HCT116 (cell line): ENCODE data around the gene ZFAND5. TPM values are rescaled to one million over a fixed set of nuclear protein-coding genes. Genes with fewer than 3 reads are reported as not detected.

Experiments
- ATAC-seq: fragments of 200-7000 bp; cut with Tn5 transposase; 2 replicates; pipeline ENCODE4 v1.9.1; 2020; ENCODE audit warnings: mild to moderate bottlenecking, moderate library complexity
- BruUV-seq: library from RNA; stranded (reverse); fragments of 400-500 nt; replicated peaks from 2 replicates; lab custom pipeline; 2021; lab: Mats Ljungman, UMichigan
- CTCF ChIA-PET: fragments of 300-600 bp; sonication (Branson Sonifier 250); formaldehyde crosslinking; loops from one replicate; lab custom pipeline; 2021; ENCODE audit warnings: antibody characterized with exemption; lab: Charles Lee
- POLR2A ChIA-PET: fragments of 300-600, 350-600 bp; sonication (Branson Sonifier 250); formaldehyde crosslinking; loops from one replicate; lab custom pipeline; 2021; ENCODE audit warnings: antibody characterized with exemption; lab: Charles Lee
- RAD21 ChIA-PET, 2 experiments: fragments of 300-600 bp; sonication (Branson Sonifier 250); formaldehyde crosslinking; loops; one replicate each; lab custom pipeline; 2023; ENCODE audit warnings: low total read pairs in 2 of 2; ENCODE audit not compliant: uncharacterized antibody in 2 of 2, unreplicated experiment in 2 of 2, low non-redundant PET in 1 of 2; lab: Charles Lee
- DNase-seq: peaks from one replicate; pipeline ENCODE4 v3.0.0-alpha.2; 2010; ENCODE audit warnings: low read depth, low spot score
- H2AFZ ChIP-seq: fragments of 200-600 bp; shearing (Covaris generic), sonication (generic); 2 replicates; pipeline ENCODE4 v1.6.1; 2017; ENCODE audit warnings: low read depth, mixed run types, mixed read lengths, antibody characterized with exemption, low read length; ENCODE audit not compliant: poor library complexity, severe bottlenecking
- H3K27ac ChIP-seq: 2 replicates; pipeline ENCODE4 v1.5.1; 2012; ENCODE audit warnings: low read depth, low read length
- H3K27me3 ChIP-seq: fragments of 200-600 bp; sonication (generic); 2 replicates; pipeline ENCODE4 v1.6.1; 2016; ENCODE audit warnings: mixed run types, low read length, mixed read lengths; ENCODE audit not compliant: insufficient read depth
- H3K36me3 ChIP-seq, 2 experiments: fragments of 200-500 bp in 1 of 2; fragments of 200-600 bp in 1 of 2; sonication (Bioruptor generic) in 1 of 2; sonication (generic) in 1 of 2; 2 replicates each; pipeline versions ENCODE4 v1.5.1 to v1.6.1; 2014 to 2016; ENCODE audit warnings: low read length in 2 of 2, inconsistent platforms in 1 of 2, mixed read lengths in 1 of 2, mixed run types in 1 of 2; ENCODE audit not compliant: insufficient read depth in 2 of 2, control insufficient read depth in 1 of 2
- H3K4me1 ChIP-seq, 2 experiments: fragments of 200-600 bp in 1 of 2; sonication (generic) in 1 of 2; 2 replicates each; pipeline versions ENCODE4 v1.5.1 to v1.6.1; 2012 to 2017; ENCODE audit warnings: low read length in 2 of 2, inconsistent platforms in 1 of 2, mild to moderate bottlenecking in 1 of 2, mixed read lengths in 1 of 2, mixed run types in 1 of 2, moderate library complexity in 1 of 2; ENCODE audit not compliant: insufficient read depth in 2 of 2, control insufficient read depth in 1 of 2
- H3K4me2 ChIP-seq: fragments of 200-600 bp; sonication (generic); 2 replicates; pipeline ENCODE4 v1.6.1; 2017; ENCODE audit warnings: mixed run types, low read length, mixed read lengths
- H3K4me3 ChIP-seq, 2 experiments: fragments of 200-600 bp in 1 of 2; sonication (generic) in 1 of 2; replicated peaks in 1 of 2; 2 replicates each; pipeline ENCODE4 v1.5.1; 2011 to 2016; ENCODE audit warnings: low read length in 2 of 2, control low read depth in 1 of 2, low read depth in 1 of 2, mild to moderate bottlenecking in 1 of 2, mixed read lengths in 1 of 2, mixed run types in 1 of 2
- H3K79me2 ChIP-seq: fragments of 200-600 bp; sonication (generic); 2 replicates; pipeline ENCODE4 v1.6.1; 2017; ENCODE audit warnings: mild to moderate bottlenecking, mixed run types, low read length, moderate library complexity, mixed read lengths; ENCODE audit not compliant: insufficient read depth
- H3K9ac ChIP-seq: fragments of 200-600 bp; sonication (generic); 2 replicates; pipeline ENCODE4 v1.6.1; 2016; ENCODE audit warnings: low read length, mixed read lengths
- H3K9me2 ChIP-seq: fragments of 200-600 bp; sonication (generic), shearing (Covaris generic); 2 replicates; pipeline ENCODE4 v1.6.1; 2017; ENCODE audit warnings: mixed run types, mild to moderate bottlenecking, moderate library complexity; ENCODE audit not compliant: insufficient read depth
- H3K9me3 ChIP-seq, 2 experiments: fragments of 200-500 bp in 1 of 2; fragments of 200-600 bp in 1 of 2; sonication (Bioruptor generic) in 1 of 2; sonication (generic) in 1 of 2; 2 replicates each; pipeline ENCODE4 v1.6.1; 2014 to 2017; ENCODE audit warnings: low read length in 2 of 2, mixed read lengths in 2 of 2, inconsistent platforms in 1 of 2, low read depth in 1 of 2, mild to moderate bottlenecking in 1 of 2, mixed run types in 1 of 2, moderate library complexity in 1 of 2; ENCODE audit not compliant: control insufficient read depth in 1 of 2, insufficient read depth in 1 of 2
- H4K20me1 ChIP-seq: fragments of 200-600 bp; sonication (generic), shearing (Covaris generic); 2 replicates; pipeline ENCODE4 v1.6.1; 2017; ENCODE audit warnings: mixed run types, mild to moderate bottlenecking, moderate library complexity; ENCODE audit not compliant: insufficient read depth
- CEBPB ChIP-seq: IDR thresholded peaks from 2 replicates; pipeline ENCODE4 v1.6.1; 2012; ENCODE audit warnings: low read depth
- EGR1 ChIP-seq: IDR thresholded peaks from 2 replicates; pipeline ENCODE4 v1.6.1; 2012; ENCODE audit warnings: low read depth
- ELF1 ChIP-seq: IDR thresholded peaks from 2 replicates; pipeline ENCODE4 v1.6.1; 2012; ENCODE audit warnings: low read depth, borderline replicate concordance
- EZH2 ChIP-seq: fragments of 200-600 bp; sonication (generic); IDR thresholded peaks from 2 replicates; pipeline ENCODE4 v1.6.1; 2017; ENCODE audit warnings: antibody characterized with exemption, mixed run types
- EZH2phosphoT487 ChIP-seq: fragments of 200-600 bp; IDR thresholded peaks from 2 replicates; pipeline ENCODE4 v1.6.1; 2018; ENCODE audit warnings: antibody characterized with exemption, borderline replicate concordance
- FOSL1 ChIP-seq: IDR thresholded peaks from 2 replicates; pipeline ENCODE4 v1.6.1; 2012; ENCODE audit warnings: low read depth
- JUND ChIP-seq: IDR thresholded peaks from 2 replicates; pipeline ENCODE4 v1.6.1; 2012
- POLR2A ChIP-seq: IDR thresholded peaks from 2 replicates; pipeline ENCODE4 v1.7.0; 2011; ENCODE audit warnings: borderline replicate concordance; ENCODE audit not compliant: insufficient read depth, insufficient read length; ENCODE audit errors: extremely low read depth
- RAD21 ChIP-seq: IDR thresholded peaks from 2 replicates; pipeline ENCODE4 v1.6.1; 2012; ENCODE audit warnings: low read depth, mild to moderate bottlenecking
- SIN3A ChIP-seq: IDR thresholded peaks from 2 replicates; pipeline ENCODE4 v1.6.1; 2012; ENCODE audit warnings: low read depth
- SRF ChIP-seq: IDR thresholded peaks from 2 replicates; pipeline ENCODE4 v1.6.1; 2012; ENCODE audit warnings: low read depth
- TCF7L2 ChIP-seq: IDR thresholded peaks from 2 replicates; pipeline ENCODE4 v1.7.0; 2011; ENCODE audit warnings: borderline replicate concordance, inconsistent platforms; ENCODE audit not compliant: insufficient read depth, insufficient read length; ENCODE audit errors: extremely low read depth
- YY1 ChIP-seq: IDR thresholded peaks from 2 replicates; pipeline ENCODE4 v1.6.1; 2011; ENCODE audit warnings: low read length, low read depth, moderate library complexity, mild to moderate bottlenecking; ENCODE audit not compliant: insufficient replicate concordance; ENCODE audit errors: extremely low read depth
- ZFX ChIP-seq: fragments of 450-650 bp; IDR thresholded peaks from 2 replicates; pipeline ENCODE4 v1.6.1; 2017
- intact Hi-C: fragments of 100-400 bp; cut with micrococcal nuclease; formaldehyde crosslinking; loops from 2 replicates; pipeline ENCODE4 v1.10.0; 2022
- total RNA-seq: library from RNA; stranded (reverse); gene quantifications from one replicate; pipeline ENCODE4 v1.2.1, GENCODE V29; 2021; ENCODE audit not compliant: unreplicated experiment
- TF ChIP-seq, protein P1 (sequence below): IDR thresholded peaks from 2 replicates; pipeline ENCODE4 v1.6.1; 2012; ENCODE audit warnings: low read depth
- TF ChIP-seq, protein P2 (sequence below): IDR thresholded peaks from 2 replicates; pipeline ENCODE4 v1.6.1; 2012
- TF ChIP-seq, protein P3 (sequence below): IDR thresholded peaks from 2 replicates; pipeline ENCODE4 v1.6.1; 2012
- TF ChIP-seq, protein P4 (sequence below), 3 experiments: fragments of 200-600 bp in 1 of 3; sonication (generic) in 1 of 3; IDR thresholded peaks in 2 of 3; conservative IDR thresholded peaks in 1 of 3; 2 replicates each; pipeline ENCODE4 v1.5.1; 2012 to 2017; ENCODE audit warnings: low read depth in 2 of 3, low read length in 2 of 3, antibody characterized with exemption in 1 of 3, borderline replicate concordance in 1 of 3, control low read depth in 1 of 3, mild to moderate bottlenecking in 1 of 3, mixed read lengths in 1 of 3, mixed run types in 1 of 3, moderate library complexity in 1 of 3; ENCODE audit not compliant: insufficient read depth in 1 of 3
- TF ChIP-seq, protein P5 (sequence below): IDR thresholded peaks from 2 replicates; pipeline ENCODE4 v1.6.1; 2011; ENCODE audit warnings: mild to moderate bottlenecking, low read length, moderate library complexity; ENCODE audit not compliant: insufficient replicate concordance; ENCODE audit errors: extremely low read depth

Gene ZFAND5
- total RNA-seq, 1 experiment from 2014 or later = 128 TPM

DNA sequence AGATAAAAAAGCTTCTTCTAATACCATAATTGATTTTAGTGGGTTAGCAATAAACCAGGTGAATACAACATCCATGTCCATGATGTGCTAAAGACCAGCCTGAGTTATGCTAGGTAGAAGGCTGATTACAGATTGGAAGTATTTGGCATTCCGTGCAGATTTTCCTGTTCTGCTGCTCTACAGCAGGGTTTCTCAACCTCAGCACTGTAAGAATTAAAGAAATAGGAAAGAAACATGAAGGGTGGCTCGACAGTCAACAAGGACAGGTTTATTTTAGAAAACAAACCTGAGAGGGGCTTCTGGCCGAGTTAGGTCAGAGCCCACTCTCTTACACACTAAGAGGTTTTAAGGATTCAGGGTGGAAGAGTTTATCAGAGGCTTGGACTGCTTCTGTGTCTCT lies 42.3 kb downstream of the ZFAND5 start:
- Histone ChIP-seq H3K4me1 (no peaks in the 10 kb centered on the region), H3K27me3 (no peaks in the 10 kb centered on the region), H4K20me1 (no peaks in the 10 kb centered on the region), H2AFZ (no peak overlapping the region), H3K36me3 (no peaks in the 10 kb centered on the region), H3K9me3 (no peaks in the 10 kb centered on the region), H3K79me2 (no peaks in the 10 kb centered on the region), H3K4me3 (no peak overlapping the region), H3K27ac (no peak overlapping the region), H3K9ac (no peak overlapping the region), H3K9me2 (no peaks in the 10 kb centered on the region), H3K4me2 (no peak overlapping the region)
- RAD21 ChIA-PET = no interaction called here
- intact Hi-C loops = no loop called here
- CTCF ChIA-PET = no interaction called here
- BruUV-seq = no TSS peak
- ATAC-seq (no peak), DNase-seq (no peak)
- POLR2A ChIA-PET = interaction anchor here (1.2 kb wide), 1 partner anchor 17 kb away, joined by 3 read pairs; no protein-coding TSS in a partner anchor
- no peak for TF ChIP-seq ZFX
- no peak for TF ChIP-seq EGR1
- no peak for TF ChIP-seq POLR2A
- no peak for TF ChIP-seq EZH2
- TF ChIP-seq EZH2phosphoT487 = no peak
- TF ChIP-seq, protein P1, sequence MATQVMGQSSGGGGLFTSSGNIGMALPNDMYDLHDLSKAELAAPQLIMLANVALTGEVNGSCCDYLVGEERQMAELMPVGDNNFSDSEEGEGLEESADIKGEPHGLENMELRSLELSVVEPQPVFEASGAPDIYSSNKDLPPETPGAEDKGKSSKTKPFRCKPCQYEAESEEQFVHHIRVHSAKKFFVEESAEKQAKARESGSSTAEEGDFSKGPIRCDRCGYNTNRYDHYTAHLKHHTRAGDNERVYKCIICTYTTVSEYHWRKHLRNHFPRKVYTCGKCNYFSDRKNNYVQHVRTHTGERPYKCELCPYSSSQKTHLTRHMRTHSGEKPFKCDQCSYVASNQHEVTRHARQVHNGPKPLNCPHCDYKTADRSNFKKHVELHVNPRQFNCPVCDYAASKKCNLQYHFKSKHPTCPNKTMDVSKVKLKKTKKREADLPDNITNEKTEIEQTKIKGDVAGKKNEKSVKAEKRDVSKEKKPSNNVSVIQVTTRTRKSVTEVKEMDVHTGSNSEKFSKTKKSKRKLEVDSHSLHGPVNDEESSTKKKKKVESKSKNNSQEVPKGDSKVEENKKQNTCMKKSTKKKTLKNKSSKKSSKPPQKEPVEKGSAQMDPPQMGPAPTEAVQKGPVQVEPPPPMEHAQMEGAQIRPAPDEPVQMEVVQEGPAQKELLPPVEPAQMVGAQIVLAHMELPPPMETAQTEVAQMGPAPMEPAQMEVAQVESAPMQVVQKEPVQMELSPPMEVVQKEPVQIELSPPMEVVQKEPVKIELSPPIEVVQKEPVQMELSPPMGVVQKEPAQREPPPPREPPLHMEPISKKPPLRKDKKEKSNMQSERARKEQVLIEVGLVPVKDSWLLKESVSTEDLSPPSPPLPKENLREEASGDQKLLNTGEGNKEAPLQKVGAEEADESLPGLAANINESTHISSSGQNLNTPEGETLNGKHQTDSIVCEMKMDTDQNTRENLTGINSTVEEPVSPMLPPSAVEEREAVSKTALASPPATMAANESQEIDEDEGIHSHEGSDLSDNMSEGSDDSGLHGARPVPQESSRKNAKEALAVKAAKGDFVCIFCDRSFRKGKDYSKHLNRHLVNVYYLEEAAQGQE = no peak
- TF ChIP-seq, protein P2, sequence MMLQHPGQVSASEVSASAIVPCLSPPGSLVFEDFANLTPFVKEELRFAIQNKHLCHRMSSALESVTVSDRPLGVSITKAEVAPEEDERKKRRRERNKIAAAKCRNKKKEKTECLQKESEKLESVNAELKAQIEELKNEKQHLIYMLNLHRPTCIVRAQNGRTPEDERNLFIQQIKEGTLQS = no peak
- TF ChIP-seq, protein P3, sequence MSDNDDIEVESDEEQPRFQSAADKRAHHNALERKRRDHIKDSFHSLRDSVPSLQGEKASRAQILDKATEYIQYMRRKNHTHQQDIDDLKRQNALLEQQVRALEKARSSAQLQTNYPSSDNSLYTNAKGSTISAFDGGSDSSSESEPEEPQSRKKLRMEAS = no peak
- no peak for TF ChIP-seq RAD21
- TF ChIP-seq ELF1 = no peak
- TF ChIP-seq CEBPB = no peak
- TF ChIP-seq TCF7L2 = no peak
- TF ChIP-seq YY1 = no peak
- no peak for TF ChIP-seq SRF
- TF ChIP-seq JUND = no peak
- TF ChIP-seq, protein P4, sequence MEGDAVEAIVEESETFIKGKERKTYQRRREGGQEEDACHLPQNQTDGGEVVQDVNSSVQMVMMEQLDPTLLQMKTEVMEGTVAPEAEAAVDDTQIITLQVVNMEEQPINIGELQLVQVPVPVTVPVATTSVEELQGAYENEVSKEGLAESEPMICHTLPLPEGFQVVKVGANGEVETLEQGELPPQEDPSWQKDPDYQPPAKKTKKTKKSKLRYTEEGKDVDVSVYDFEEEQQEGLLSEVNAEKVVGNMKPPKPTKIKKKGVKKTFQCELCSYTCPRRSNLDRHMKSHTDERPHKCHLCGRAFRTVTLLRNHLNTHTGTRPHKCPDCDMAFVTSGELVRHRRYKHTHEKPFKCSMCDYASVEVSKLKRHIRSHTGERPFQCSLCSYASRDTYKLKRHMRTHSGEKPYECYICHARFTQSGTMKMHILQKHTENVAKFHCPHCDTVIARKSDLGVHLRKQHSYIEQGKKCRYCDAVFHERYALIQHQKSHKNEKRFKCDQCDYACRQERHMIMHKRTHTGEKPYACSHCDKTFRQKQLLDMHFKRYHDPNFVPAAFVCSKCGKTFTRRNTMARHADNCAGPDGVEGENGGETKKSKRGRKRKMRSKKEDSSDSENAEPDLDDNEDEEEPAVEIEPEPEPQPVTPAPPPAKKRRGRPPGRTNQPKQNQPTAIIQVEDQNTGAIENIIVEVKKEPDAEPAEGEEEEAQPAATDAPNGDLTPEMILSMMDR (IDR thresholded peaks at IDR 0.05 in 2 of 3, conservative IDR thresholded peaks at IDR 0.05 in 1 of 3; ENCODE audit: borderline replicate concordance in 1 of 3, insufficient read depth in 1 of 3, low read depth in 2 of 3, low read length in 2 of 3) = no peak
- TF ChIP-seq SIN3A = no peak
- TF ChIP-seq FOSL1 = no peak
- TF ChIP-seq, protein P5, sequence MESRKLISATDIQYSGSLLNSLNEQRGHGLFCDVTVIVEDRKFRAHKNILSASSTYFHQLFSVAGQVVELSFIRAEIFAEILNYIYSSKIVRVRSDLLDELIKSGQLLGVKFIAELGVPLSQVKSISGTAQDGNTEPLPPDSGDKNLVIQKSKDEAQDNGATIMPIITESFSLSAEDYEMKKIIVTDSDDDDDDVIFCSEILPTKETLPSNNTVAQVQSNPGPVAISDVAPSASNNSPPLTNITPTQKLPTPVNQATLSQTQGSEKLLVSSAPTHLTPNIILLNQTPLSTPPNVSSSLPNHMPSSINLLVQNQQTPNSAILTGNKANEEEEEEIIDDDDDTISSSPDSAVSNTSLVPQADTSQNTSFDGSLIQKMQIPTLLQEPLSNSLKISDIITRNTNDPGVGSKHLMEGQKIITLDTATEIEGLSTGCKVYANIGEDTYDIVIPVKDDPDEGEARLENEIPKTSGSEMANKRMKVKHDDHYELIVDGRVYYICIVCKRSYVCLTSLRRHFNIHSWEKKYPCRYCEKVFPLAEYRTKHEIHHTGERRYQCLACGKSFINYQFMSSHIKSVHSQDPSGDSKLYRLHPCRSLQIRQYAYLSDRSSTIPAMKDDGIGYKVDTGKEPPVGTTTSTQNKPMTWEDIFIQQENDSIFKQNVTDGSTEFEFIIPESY = no peak
